Keratinocyte (primary cell): Measurements from ENCODE around the gene ABL1.

Experiments
- CTCF ChIP-seq, 3 experiments: IDR thresholded peaks in 1 of 3; conservative IDR thresholded peaks in 1 of 3; optimal IDR thresholded peaks in 1 of 3; 2 replicates in 2 of 3; 3 replicates in 1 of 3; pipeline versions ENCODE3 to v1.5.1; 2011; ENCODE audit warnings: low read length in 3 of 3, mild to moderate bottlenecking in 3 of 3, moderate library complexity in 2 of 3, control low read depth in 1 of 3, inconsistent platforms in 1 of 3; ENCODE audit not compliant: insufficient read depth in 2 of 3; ENCODE audit errors: extremely low read depth in 1 of 3
- EZH2 ChIP-seq: IDR thresholded peaks from one replicate; pipeline ENCODE4 v1.6.1; 2012; ENCODE audit warnings: inconsistent platforms, mild to moderate bottlenecking, low read length, moderate library complexity

GRCh38 chr9:130852801-130853200, 17.7 kb downstream of the ABL1 start:
- TF ChIP-seq CTCF (optimal IDR thresholded peaks at IDR 0.05 in 1 of 3, IDR thresholded peaks at IDR 0.05 in 1 of 3, conservative IDR thresholded peaks at IDR 0.05 in 1 of 3; ENCODE audit: extremely low read depth in 1 of 3, insufficient read depth in 2 of 3, low read length in 3 of 3) (no peak), EZH2 (no peak)
